ENCODE results near the gene UGT1A8. TPM values are rescaled to one million over a fixed set of nuclear protein-coding genes. Genes with fewer than 3 reads are reported as not detected.

UGT1A8 gene
- total RNA-seq, 1 donor from 2014 or later, result not detected

- ATAC-seq (no peak), DNase-seq (no peak)
- intact Hi-C loops (cut with micrococcal nuclease), result no loop called here
Observed at GRCh38 chr2:233822101-233822771, 204.8 kb downstream of the UGT1A8 start.

Other genes with a start within 250 kb of the UGT1A8 start
- 21.8 TPM for gene USP40, start 50.9 kb upstream of the UGT1A8 start, total RNA-seq
- not detected for gene UGT1A10, start 18.8 kb downstream of the UGT1A8 start, total RNA-seq
- not detected for gene UGT1A9, start 54.3 kb downstream of the UGT1A8 start, total RNA-seq
- not detected for gene UGT1A7, start 64.3 kb downstream of the UGT1A8 start, total RNA-seq
- not detected for gene UGT1A6, start 75.3 kb downstream of the UGT1A8 start, total RNA-seq
- gene UGT1A5, start 95.3 kb downstream of the UGT1A8 start, total RNA-seq, result not detected
- not detected for gene UGT1A4, start 101.1 kb downstream of the UGT1A8 start, total RNA-seq
- gene UGT1A3, start 111.4 kb downstream of the UGT1A8 start, total RNA-seq, result not detected
- gene UGT1A1, start 142.6 kb downstream of the UGT1A8 start, total RNA-seq, result not detected
- not detected for gene MROH2A, start 160.7 kb downstream of the UGT1A8 start, total RNA-seq
- 0.52 TPM for gene HJURP, start 236.9 kb downstream of the UGT1A8 start, total RNA-seq